ENCODE data around the gene UBR7.
"Not testable (repeated sequence)": the region's sequence is repeated elsewhere in the genome, so short reads cannot be mapped to it uniquely, and the experiment has no call there.

GRCh38 chr14:93165271-93166265 is 41.5 kb upstream of the UBR7 start:
- not testable (repeated sequence) for TF ChIP-seq EZH2 (IDR thresholded peaks at IDR 0.05; ENCODE audit: low read length, unreplicated experiment); CTCF (conservative IDR thresholded peaks at IDR 0.05; ENCODE audit: low read depth, low read length); EZH2phosphoT487 (IDR thresholded peaks at IDR 0.05; ENCODE audit: borderline replicate concordance, low read length)

All from PC-3 (cell line).